Activated naive CD4-positive, alpha-beta T cell treated with anti-CD3 and anti-CD28 coated beads, Interleukin-2, amount 50 U/mL, for 24 hours (primary cell): ENCODE measurements around the gene KLHL29.

ENCODE experiments used
- H3K27ac Mint-ChIP-seq: one replicate; pipeline ENCODE4 v1.8.0; 2021; ENCODE audit warnings: mild to moderate bottlenecking, mixed read lengths
- H3K27me3 Mint-ChIP-seq: one replicate; pipeline ENCODE4 v1.8.0; 2021; ENCODE audit warnings: mixed read lengths
- H3K36me3 Mint-ChIP-seq: one replicate; pipeline ENCODE4 v1.8.0; 2021; ENCODE audit warnings: mixed read lengths
- H3K4me1 Mint-ChIP-seq: one replicate; pipeline ENCODE4 v1.8.0; 2021; ENCODE audit warnings: mixed read lengths
- H3K4me3 Mint-ChIP-seq: one replicate; pipeline ENCODE4 v1.8.0; 2021; ENCODE audit warnings: mild to moderate bottlenecking, mixed read lengths
- H3K9me3 Mint-ChIP-seq: one replicate; pipeline ENCODE4 v1.8.0; 2021; ENCODE audit warnings: mixed read lengths

The KLHL29 gene

GRCh38 chr2:23621616-23622015, 236.6 kb downstream of the KLHL29 start:
- H3K36me3 Mint-ChIP-seq = peaks cover 7% of the 10 kb centered on the region
- no peak overlapping the region for H3K27ac Mint-ChIP-seq
- no peaks in the 10 kb centered on the region for H3K9me3 Mint-ChIP-seq
- H3K27me3 Mint-ChIP-seq = no peaks in the 10 kb centered on the region
- no peaks in the 10 kb centered on the region for H3K4me1 Mint-ChIP-seq
- H3K4me3 Mint-ChIP-seq = no peak overlapping the region

GRCh38 chr2:23622466-23622865, 237.5 kb downstream of the KLHL29 start:
- no peaks in the 10 kb centered on the region for H3K9me3 Mint-ChIP-seq
- H3K27me3 Mint-ChIP-seq = no peaks in the 10 kb centered on the region
- no peak overlapping the region for H3K27ac Mint-ChIP-seq
- peaks cover 6% of the 10 kb centered on the region for H3K36me3 Mint-ChIP-seq
- no peak overlapping the region for H3K4me3 Mint-ChIP-seq
- H3K4me1 Mint-ChIP-seq = no peaks in the 10 kb centered on the region

- Mint-ChIP-seq H3K27me3 (no peaks in the 10 kb centered on the region), H3K4me3 (no peak overlapping the region), H3K4me1 (no peaks in the 10 kb centered on the region), H3K27ac (no peak overlapping the region), H3K36me3 (peaks cover 3% of the 10 kb centered on the region), H3K9me3 (no peaks in the 10 kb centered on the region)
These were observed 238.1 kb downstream of the KLHL29 start for GRCh38 chr2:23622966-23623675.

- H3K4me1 Mint-ChIP-seq = no peaks in the 10 kb centered on the region
- H3K27me3 Mint-ChIP-seq = no peaks in the 10 kb centered on the region
- no peak overlapping the region for H3K4me3 Mint-ChIP-seq
- H3K9me3 Mint-ChIP-seq = no peaks in the 10 kb centered on the region
- H3K36me3 Mint-ChIP-seq = peaks cover 3% of the 10 kb centered on the region
- no peak overlapping the region for H3K27ac Mint-ChIP-seq
These were observed 239.4 kb downstream of the KLHL29 start for GRCh38 chr2:23624378-23624777.

- no peak overlapping the region for H3K27ac Mint-ChIP-seq
- H3K4me1 Mint-ChIP-seq = no peaks in the 10 kb centered on the region
- no peaks in the 10 kb centered on the region for H3K9me3 Mint-ChIP-seq
- peaks cover 3% of the 10 kb centered on the region for H3K36me3 Mint-ChIP-seq
- no peaks in the 10 kb centered on the region for H3K27me3 Mint-ChIP-seq
- H3K4me3 Mint-ChIP-seq = no peak overlapping the region
These were observed 239.9 kb downstream of the KLHL29 start for GRCh38 chr2:23624915-23625314.

GRCh38 chr2:23625726-23626125, 240.7 kb downstream of the KLHL29 start:
- no peaks in the 10 kb centered on the region for H3K9me3 Mint-ChIP-seq
- H3K27ac Mint-ChIP-seq = no peak overlapping the region
- no peaks in the 10 kb centered on the region for H3K27me3 Mint-ChIP-seq
- peaks cover 3% of the 10 kb centered on the region for H3K36me3 Mint-ChIP-seq
- H3K4me1 Mint-ChIP-seq = no peaks in the 10 kb centered on the region
- H3K4me3 Mint-ChIP-seq = no peak overlapping the region

- H3K9me3 Mint-ChIP-seq = no peaks in the 10 kb centered on the region
- H3K36me3 Mint-ChIP-seq = peaks cover 3% of the 10 kb centered on the region
- H3K4me1 Mint-ChIP-seq = no peaks in the 10 kb centered on the region
- no peak overlapping the region for H3K27ac Mint-ChIP-seq
- no peaks in the 10 kb centered on the region for H3K27me3 Mint-ChIP-seq
- H3K4me3 Mint-ChIP-seq = no peak overlapping the region
These were observed 241.8 kb downstream of the KLHL29 start for GRCh38 chr2:23626701-23627230.

- Mint-ChIP-seq H3K4me1 (no peaks in the 10 kb centered on the region), H3K27ac (no peak overlapping the region), H3K27me3 (no peaks in the 10 kb centered on the region), H3K4me3 (no peak overlapping the region), H3K9me3 (no peaks in the 10 kb centered on the region), H3K36me3 (peaks cover 3% of the 10 kb centered on the region)
These were observed 242.4 kb downstream of the KLHL29 start for GRCh38 chr2:23627236-23628009.

GRCh38 chr2:23628926-23629771, 244.2 kb downstream of the KLHL29 start:
- H3K27me3 Mint-ChIP-seq = no peaks in the 10 kb centered on the region
- H3K4me1 Mint-ChIP-seq = no peaks in the 10 kb centered on the region
- no peak overlapping the region for H3K27ac Mint-ChIP-seq
- H3K4me3 Mint-ChIP-seq = no peak overlapping the region
- H3K9me3 Mint-ChIP-seq = no peaks in the 10 kb centered on the region
- peaks cover 1% of the 10 kb centered on the region for H3K36me3 Mint-ChIP-seq

- H3K27me3 Mint-ChIP-seq = no peaks in the 10 kb centered on the region
- no peak overlapping the region for H3K27ac Mint-ChIP-seq
- H3K4me1 Mint-ChIP-seq = no peaks in the 10 kb centered on the region
- no peaks in the 10 kb centered on the region for H3K36me3 Mint-ChIP-seq
- H3K9me3 Mint-ChIP-seq = no peaks in the 10 kb centered on the region
- H3K4me3 Mint-ChIP-seq = no peak overlapping the region
These were observed 244.9 kb downstream of the KLHL29 start for GRCh38 chr2:23629772-23630480.

GRCh38 chr2:23630961-23631360, 246.0 kb downstream of the KLHL29 start:
- H3K36me3 Mint-ChIP-seq = no peaks in the 10 kb centered on the region
- no peak overlapping the region for H3K27ac Mint-ChIP-seq
- H3K27me3 Mint-ChIP-seq = no peaks in the 10 kb centered on the region
- H3K4me1 Mint-ChIP-seq = no peaks in the 10 kb centered on the region
- no peaks in the 10 kb centered on the region for H3K9me3 Mint-ChIP-seq
- H3K4me3 Mint-ChIP-seq = no peak overlapping the region

- Mint-ChIP-seq H3K36me3 (no peaks in the 10 kb centered on the region), H3K27ac (no peak overlapping the region), H3K27me3 (no peaks in the 10 kb centered on the region), H3K9me3 (no peaks in the 10 kb centered on the region), H3K4me1 (no peaks in the 10 kb centered on the region), H3K4me3 (no peak overlapping the region)
These were observed 246.4 kb downstream of the KLHL29 start for GRCh38 chr2:23631389-23631788.

GRCh38 chr2:23632386-23632785, 247.4 kb downstream of the KLHL29 start:
- H3K36me3 Mint-ChIP-seq = no peaks in the 10 kb centered on the region
- no peak overlapping the region for H3K27ac Mint-ChIP-seq
- H3K4me1 Mint-ChIP-seq = no peaks in the 10 kb centered on the region
- H3K9me3 Mint-ChIP-seq = no peaks in the 10 kb centered on the region
- H3K4me3 Mint-ChIP-seq = no peak overlapping the region
- no peaks in the 10 kb centered on the region for H3K27me3 Mint-ChIP-seq

GRCh38 chr2:23632831-23633395, 247.9 kb downstream of the KLHL29 start:
- Mint-ChIP-seq H3K4me1 (no peaks in the 10 kb centered on the region), H3K27me3 (no peaks in the 10 kb centered on the region), H3K4me3 (no peak overlapping the region), H3K27ac (no peak overlapping the region), H3K36me3 (no peaks in the 10 kb centered on the region), H3K9me3 (no peaks in the 10 kb centered on the region)

GRCh38 chr2:23633966-23634365, 249.0 kb downstream of the KLHL29 start:
- Mint-ChIP-seq H3K27me3 (no peaks in the 10 kb centered on the region), H3K4me3 (no peak overlapping the region), H3K36me3 (no peaks in the 10 kb centered on the region), H3K4me1 (no peaks in the 10 kb centered on the region), H3K9me3 (no peaks in the 10 kb centered on the region), H3K27ac (no peak overlapping the region)
